ENCODE measurements around the gene MPP2. TPM values are rescaled to one million over a fixed set of nuclear protein-coding genes. Genes with fewer than 3 reads are reported as not detected.

Gene MPP2
- total and polyA plus RNA-seq, 9 of the 15 experiments (the other 6 are each of a cell fraction or from before 2014, with no cell fraction given) = 0.04 to 1.0 (median 0.24) TPM

DNA sequence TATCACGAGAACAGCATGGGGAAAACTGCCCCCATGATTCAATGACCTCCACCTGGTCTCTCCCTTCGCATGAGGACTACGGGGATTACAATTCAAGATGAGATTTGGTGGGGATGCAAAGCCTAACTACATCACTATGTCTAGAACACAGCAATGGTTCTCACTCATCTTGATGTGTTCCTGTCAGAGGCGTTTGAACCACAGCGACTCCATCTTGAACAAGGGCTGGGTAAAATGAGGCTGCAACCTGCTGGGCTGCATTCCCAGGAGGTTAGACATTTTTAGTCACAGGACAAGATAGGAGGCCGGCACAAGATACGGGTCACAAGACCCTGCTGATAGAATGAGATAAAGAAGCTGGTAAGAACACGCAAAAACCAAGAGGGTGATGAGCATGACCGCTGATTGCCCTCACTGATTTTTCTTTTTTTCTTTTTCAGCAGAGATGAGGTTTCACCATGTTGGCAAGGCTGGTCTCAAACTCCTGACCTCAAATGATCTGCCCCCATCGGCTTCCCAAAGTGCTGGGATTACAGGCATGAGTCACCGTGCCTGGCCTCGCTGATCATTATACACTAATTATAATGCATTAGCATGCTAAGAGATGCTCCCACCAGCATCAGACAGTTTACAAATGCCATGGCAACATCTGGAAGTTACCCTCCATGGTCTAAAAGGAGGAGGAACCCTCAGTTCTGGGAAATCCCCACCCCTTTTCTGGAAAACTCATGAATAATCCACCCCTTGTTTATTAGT lies 37.9 kb upstream of the MPP2 start (continued):
- TF ChIP-seq SNIP1 (IDR thresholded peaks at IDR 0.05; ENCODE audit: low read depth) (no peak), HNRNPL (IDR thresholded peaks at IDR 0.05; ENCODE audit: low read depth, low read length) (no peak), ZNF766 (CRISPR knock-in tag; conservative IDR thresholded peaks at IDR 0.05) (peak; percentile 64; the same call in 1 of the 2 replicates), ZNF76 (CRISPR knock-in tag; IDR thresholded peaks at IDR 0.05; ENCODE audit: borderline replicate concordance) (peak; percentile 66; the same call in 1 of the 2 replicates), SRSF7 (optimal IDR thresholded peaks at IDR 0.05; ENCODE audit: low read depth, low read length) (no peak), STAT5B (CRISPR knock-in tag; IDR thresholded peaks at IDR 0.05) (no peak), SOX6 (IDR thresholded peaks at IDR 0.05) (no peak), BRD9 (IDR thresholded peaks at IDR 0.05; ENCODE audit: low read depth, partially characterized antibody) (no peak), ZNF589 (CRISPR knock-in tag; IDR thresholded peaks at IDR 0.05; ENCODE audit: low read depth) (peak; percentile 65; the same call in 1 of the 2 replicates), ZSCAN29 (IDR thresholded peaks at IDR 0.05) (no peak), PTTG1 (tag; IDR thresholded peaks at IDR 0.05; ENCODE audit: low read depth) (peak; percentile 71; the same call in 1 of the 2 replicates), YY1 (IDR thresholded peaks at IDR 0.05; ENCODE audit: borderline replicate concordance in 1 of 3, control insufficient read depth in 1 of 3, extremely low read depth in 1 of 3, insufficient read depth in 3 of 3, insufficient read length in 1 of 3, insufficient replicate concordance in 2 of 3, low read depth in 1 of 3, low read length in 2 of 3) (no peak), JUNB (CRISPR knock-in tag; conservative IDR thresholded peaks at IDR 0.05) (no peak), NFRKB (IDR thresholded peaks at IDR 0.05; ENCODE audit: low read depth) (no peak), TCF3 (CRISPR knock-in tag; IDR thresholded peaks at IDR 0.05) (no peak), TEAD2 (tag; IDR thresholded peaks at IDR 0.05) (peak; percentile 32; the same call in 1 of the 2 replicates), POLR3G (IDR thresholded peaks at IDR 0.05; ENCODE audit: extremely low read depth, insufficient read length, insufficient replicate concordance) (no peak), MECOM (CRISPR knock-in tag; IDR thresholded peaks at IDR 0.05) (0 out of 2 replicates have a peak, but pooled peaks have one; percentile 11)
- TF ChIP-seq, protein P1, sequence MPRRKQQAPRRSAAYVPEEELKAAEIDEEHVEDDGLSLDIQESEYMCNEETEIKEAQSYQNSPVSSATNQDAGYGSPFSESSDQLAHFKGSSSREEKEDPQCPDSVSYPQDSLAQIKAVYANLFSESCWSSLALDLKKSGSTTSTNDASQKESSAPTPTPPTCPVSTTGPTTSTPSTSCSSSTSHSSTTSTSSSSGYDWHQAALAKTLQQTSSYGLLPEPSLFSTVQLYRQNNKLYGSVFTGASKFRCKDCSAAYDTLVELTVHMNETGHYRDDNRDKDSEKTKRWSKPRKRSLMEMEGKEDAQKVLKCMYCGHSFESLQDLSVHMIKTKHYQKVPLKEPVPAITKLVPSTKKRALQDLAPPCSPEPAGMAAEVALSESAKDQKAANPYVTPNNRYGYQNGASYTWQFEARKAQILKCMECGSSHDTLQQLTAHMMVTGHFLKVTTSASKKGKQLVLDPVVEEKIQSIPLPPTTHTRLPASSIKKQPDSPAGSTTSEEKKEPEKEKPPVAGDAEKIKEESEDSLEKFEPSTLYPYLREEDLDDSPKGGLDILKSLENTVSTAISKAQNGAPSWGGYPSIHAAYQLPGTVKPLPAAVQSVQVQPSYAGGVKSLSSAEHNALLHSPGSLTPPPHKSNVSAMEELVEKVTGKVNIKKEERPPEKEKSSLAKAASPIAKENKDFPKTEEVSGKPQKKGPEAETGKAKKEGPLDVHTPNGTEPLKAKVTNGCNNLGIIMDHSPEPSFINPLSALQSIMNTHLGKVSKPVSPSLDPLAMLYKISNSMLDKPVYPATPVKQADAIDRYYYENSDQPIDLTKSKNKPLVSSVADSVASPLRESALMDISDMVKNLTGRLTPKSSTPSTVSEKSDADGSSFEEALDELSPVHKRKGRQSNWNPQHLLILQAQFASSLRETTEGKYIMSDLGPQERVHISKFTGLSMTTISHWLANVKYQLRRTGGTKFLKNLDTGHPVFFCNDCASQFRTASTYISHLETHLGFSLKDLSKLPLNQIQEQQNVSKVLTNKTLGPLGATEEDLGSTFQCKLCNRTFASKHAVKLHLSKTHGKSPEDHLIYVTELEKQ (CRISPR knock-in tag; IDR thresholded peaks at IDR 0.05) = peak; percentile 79; the same call in 1 of the 2 replicates
- TF ChIP-seq, protein P2, sequence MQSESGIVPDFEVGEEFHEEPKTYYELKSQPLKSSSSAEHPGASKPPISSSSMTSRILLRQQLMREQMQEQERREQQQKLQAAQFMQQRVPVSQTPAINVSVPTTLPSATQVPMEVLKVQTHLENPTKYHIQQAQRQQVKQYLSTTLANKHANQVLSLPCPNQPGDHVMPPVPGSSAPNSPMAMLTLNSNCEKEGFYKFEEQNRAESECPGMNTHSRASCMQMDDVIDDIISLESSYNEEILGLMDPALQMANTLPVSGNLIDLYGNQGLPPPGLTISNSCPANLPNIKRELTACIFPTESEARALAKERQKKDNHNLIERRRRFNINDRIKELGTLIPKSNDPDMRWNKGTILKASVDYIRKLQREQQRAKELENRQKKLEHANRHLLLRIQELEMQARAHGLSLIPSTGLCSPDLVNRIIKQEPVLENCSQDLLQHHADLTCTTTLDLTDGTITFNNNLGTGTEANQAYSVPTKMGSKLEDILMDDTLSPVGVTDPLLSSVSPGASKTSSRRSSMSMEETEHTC (IDR thresholded peaks at IDR 0.05) = no peak
- TF ChIP-seq, protein P3, sequence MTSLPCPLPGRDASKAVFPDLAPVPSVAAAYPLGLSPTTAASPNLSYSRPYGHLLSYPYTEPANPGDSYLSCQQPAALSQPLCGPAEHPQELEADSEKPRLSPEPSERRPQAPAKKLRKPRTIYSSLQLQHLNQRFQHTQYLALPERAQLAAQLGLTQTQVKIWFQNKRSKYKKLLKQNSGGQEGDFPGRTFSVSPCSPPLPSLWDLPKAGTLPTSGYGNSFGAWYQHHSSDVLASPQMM (CRISPR knock-in tag; IDR thresholded peaks at IDR 0.05) = no peak

Measured in K562 (cell line).